ENCODE results near the gene PDIA4. TPM values are rescaled to one million over a fixed set of nuclear protein-coding genes. Genes with fewer than 3 reads are reported as not detected.

The PDIA4 gene
- total RNA-seq, 4 donors from 2014 or later, result 40.4 to 124 (median 45.2) TPM

DNA sequence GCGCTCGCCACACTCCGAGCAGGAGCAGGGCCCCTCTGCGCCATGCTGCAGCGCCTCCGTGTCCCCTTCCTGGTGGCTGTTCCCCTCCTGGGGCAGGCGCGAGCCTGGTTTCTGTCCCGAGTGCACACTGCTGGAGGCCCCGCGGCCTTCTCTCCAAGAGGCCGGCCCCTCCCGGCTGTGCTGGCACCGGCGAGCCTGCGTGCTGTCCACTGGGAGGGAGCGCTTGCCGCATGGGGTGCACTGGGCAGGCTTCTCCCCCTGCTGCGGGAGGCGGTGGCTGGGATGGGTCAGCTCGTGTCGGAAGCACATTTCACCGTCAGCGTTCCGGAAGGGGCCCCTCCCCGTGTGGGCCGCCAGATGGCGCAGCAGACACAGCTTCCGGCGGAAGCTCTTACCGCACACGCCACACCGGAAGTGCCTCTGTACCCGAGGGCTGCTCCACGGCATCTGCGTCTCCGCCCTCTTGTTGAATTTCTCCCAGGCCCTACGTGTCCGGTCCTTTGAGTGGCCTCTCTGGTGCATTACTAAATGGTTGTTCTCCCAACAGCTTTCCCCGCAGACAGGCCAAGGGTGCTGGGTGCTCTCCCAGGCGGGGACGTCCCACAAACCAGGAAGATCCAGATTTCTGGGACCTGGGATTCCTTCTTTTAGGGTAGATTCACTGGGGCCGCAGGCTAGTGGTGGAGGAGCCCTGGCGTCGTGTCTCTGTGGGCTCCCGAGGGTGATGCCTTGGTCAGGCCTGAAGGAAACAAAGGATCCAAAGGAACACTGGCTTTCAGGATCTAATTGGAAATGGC, 43.5 kb upstream of the PDIA4 start:
- WGBS, 2 donors, result 73 to 79% methylated on average over 38 to 40 of the region's 46 CpGs
- Histone ChIP-seq H3K4me3 (no peak overlapping the region), H3K27ac (peak overlapping the region in 1 of 4 donors; percentile 25)

GRCh38 chr7:149071182-149071635, 42.9 kb upstream of the PDIA4 start:
- Histone ChIP-seq H3K27me3 (no peaks in the 10 kb centered on the region), H3K9me3 (no peaks in the 10 kb centered on the region), H3K36me3 (peaks cover 0 to 53% (median 9%) of the 10 kb centered on the region in 3 donors), H3K27ac (no peak overlapping the region), H3K4me3 (no peak overlapping the region), H3K4me1 (peaks cover 0 to under 1% (median 0%) of the 10 kb centered on the region in 4 donors)
- DNase-seq (ENCODE audit: low spot score in 2 of 2), result no peak
- TF ChIP-seq, protein P1, sequence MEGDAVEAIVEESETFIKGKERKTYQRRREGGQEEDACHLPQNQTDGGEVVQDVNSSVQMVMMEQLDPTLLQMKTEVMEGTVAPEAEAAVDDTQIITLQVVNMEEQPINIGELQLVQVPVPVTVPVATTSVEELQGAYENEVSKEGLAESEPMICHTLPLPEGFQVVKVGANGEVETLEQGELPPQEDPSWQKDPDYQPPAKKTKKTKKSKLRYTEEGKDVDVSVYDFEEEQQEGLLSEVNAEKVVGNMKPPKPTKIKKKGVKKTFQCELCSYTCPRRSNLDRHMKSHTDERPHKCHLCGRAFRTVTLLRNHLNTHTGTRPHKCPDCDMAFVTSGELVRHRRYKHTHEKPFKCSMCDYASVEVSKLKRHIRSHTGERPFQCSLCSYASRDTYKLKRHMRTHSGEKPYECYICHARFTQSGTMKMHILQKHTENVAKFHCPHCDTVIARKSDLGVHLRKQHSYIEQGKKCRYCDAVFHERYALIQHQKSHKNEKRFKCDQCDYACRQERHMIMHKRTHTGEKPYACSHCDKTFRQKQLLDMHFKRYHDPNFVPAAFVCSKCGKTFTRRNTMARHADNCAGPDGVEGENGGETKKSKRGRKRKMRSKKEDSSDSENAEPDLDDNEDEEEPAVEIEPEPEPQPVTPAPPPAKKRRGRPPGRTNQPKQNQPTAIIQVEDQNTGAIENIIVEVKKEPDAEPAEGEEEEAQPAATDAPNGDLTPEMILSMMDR (IDR thresholded peaks at IDR 0.05), result no peak
- TF ChIP-seq EP300 (IDR thresholded peaks at IDR 0.05), result no peak
- TF ChIP-seq POLR2A (IDR thresholded peaks at IDR 0.05), result no peak
- WGBS, 2 donors, result 96 to 98% methylated on average over 28 to 29 of the region's 29 CpGs

More for the DNA sequence above, 43.5 kb upstream of the PDIA4 start:
- Histone ChIP-seq H3K4me1 (no peaks in the 10 kb centered on the region), H3K9me3 (no peaks in the 10 kb centered on the region), H3K36me3 (peaks cover 0 to 59% (median 9%) of the 10 kb centered on the region in 3 donors), H3K27me3 (no peaks in the 10 kb centered on the region)
- no peak for DNase-seq (ENCODE audit: low spot score in 2 of 2)
- TF ChIP-seq EP300 (IDR thresholded peaks at IDR 0.05) (no peak), POLR2A (IDR thresholded peaks at IDR 0.05) (no peak)
- TF ChIP-seq, protein P1 (IDR thresholded peaks at IDR 0.05), result peak in 1 of 5 experiments; percentile 12

DNA sequence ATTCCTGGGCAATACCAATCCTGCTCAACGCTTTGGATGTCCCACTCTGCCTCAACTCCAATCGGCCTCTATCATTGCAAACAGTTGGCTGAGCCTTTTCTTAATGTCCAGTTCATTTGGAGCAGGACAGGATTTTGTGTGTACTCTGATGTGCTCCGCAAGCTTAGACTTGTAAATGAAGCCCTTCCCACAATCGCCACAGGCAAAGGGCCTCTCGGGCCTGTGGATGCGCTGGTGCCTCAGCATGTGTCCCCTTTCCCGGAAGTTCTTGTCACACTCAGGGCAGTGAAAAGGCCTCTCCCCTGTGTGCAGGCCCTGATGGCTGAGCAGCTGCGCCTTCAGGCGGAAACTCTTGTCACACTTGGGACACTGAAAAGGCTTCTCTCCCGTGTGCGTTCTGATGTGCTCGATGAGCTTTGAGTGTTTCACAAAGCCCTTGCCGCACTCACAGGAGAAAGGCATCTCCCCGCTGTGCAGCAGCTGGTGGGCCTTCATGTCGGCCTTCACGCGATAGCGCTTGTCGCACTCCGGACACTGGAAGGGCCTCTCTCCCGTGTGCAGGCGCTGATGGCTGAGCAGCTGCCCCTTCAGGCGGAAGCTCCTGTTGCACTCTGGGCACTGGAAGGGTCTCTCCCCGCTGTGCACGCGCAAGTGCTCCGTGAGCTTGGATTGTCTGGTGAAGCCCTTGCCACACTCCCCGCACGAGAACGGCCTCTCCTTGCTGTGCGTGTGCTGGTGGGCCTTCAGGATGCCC, 42.2 kb upstream of the PDIA4 start:
- Histone ChIP-seq H3K27ac (no peak overlapping the region), H3K4me1 (peaks cover 0 to 4% (median 2%) of the 10 kb centered on the region in 4 donors), H3K4me3 (no peak overlapping the region), H3K27me3 (no peaks in the 10 kb centered on the region), H3K36me3 (peaks cover 0 to 51% (median 9%) of the 10 kb centered on the region in 3 donors), H3K9me3 (no peaks in the 10 kb centered on the region)
- WGBS, 2 donors, result 94 to 95% methylated on average over 27 to 29 of the region's 31 CpGs
- TF ChIP-seq, protein P1 (IDR thresholded peaks at IDR 0.05), result no peak
- no peak for TF ChIP-seq POLR2A (IDR thresholded peaks at IDR 0.05)
- TF ChIP-seq EP300 (IDR thresholded peaks at IDR 0.05), result no peak
- no peak for DNase-seq (ENCODE audit: low spot score in 2 of 2)

DNA sequence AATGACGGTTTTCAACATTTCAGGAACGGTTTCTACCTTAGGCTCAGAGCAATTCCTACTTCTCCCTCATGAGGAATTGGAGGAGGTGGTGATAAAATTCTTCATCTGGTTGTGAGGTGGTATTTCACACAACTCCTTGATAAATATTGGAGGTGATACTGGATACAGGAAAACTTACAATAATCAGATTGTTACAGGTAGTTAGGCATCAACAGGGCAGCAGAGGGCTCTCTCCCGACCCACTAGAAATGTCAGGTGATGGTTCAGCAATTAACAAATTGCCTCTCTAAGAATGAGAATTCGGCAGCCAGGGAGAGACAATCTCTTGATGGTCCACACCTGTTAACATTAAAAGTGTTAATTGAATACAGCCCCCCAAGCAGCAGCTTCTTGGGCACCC, 39.6 kb upstream of the PDIA4 start:
- Histone ChIP-seq H3K4me3 (no peak overlapping the region), H3K27ac (no peak overlapping the region), H3K4me1 (peaks cover 0 to 9% (median 5%) of the 10 kb centered on the region in 4 donors), H3K9me3 (no peaks in the 10 kb centered on the region), H3K36me3 (peaks cover 0 to 46% (median 9%) of the 10 kb centered on the region in 3 donors), H3K27me3 (no peaks in the 10 kb centered on the region)
- 74 to 77% methylated on average over 4 of the region's 4 CpGs for WGBS, 2 donors
- TF ChIP-seq, protein P1 (IDR thresholded peaks at IDR 0.05), result no peak
- TF ChIP-seq POLR2A (IDR thresholded peaks at IDR 0.05), result no peak
- no peak for TF ChIP-seq EP300 (IDR thresholded peaks at IDR 0.05)
- no peak for DNase-seq (ENCODE audit: low spot score in 2 of 2)
